ENCODE measurements around the gene NPRL2.

DNA sequence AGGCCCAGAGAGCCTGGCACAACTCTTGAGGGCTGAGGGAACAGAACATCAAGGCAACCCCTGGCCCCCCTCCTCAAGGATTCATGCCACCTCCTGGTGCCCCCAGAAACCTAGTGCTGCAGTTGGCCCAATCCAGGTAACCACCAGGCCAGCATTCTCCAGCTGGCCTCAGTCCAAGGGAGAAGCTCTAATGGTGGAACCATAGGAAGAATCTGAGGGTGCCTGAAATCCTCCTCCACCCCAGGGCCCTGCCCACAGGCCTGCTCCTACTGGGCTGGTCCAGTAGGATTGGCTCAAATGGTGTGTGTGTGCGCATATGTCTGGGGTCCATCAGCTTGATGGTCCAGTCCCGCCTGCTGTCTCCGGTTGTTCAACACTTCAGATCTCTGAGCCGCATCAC, 35.8 kb downstream of the NPRL2 start:
- TF ChIP-seq, protein P1, sequence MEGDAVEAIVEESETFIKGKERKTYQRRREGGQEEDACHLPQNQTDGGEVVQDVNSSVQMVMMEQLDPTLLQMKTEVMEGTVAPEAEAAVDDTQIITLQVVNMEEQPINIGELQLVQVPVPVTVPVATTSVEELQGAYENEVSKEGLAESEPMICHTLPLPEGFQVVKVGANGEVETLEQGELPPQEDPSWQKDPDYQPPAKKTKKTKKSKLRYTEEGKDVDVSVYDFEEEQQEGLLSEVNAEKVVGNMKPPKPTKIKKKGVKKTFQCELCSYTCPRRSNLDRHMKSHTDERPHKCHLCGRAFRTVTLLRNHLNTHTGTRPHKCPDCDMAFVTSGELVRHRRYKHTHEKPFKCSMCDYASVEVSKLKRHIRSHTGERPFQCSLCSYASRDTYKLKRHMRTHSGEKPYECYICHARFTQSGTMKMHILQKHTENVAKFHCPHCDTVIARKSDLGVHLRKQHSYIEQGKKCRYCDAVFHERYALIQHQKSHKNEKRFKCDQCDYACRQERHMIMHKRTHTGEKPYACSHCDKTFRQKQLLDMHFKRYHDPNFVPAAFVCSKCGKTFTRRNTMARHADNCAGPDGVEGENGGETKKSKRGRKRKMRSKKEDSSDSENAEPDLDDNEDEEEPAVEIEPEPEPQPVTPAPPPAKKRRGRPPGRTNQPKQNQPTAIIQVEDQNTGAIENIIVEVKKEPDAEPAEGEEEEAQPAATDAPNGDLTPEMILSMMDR (IDR thresholded peaks at IDR 0.05; ENCODE audit: control extremely low read depth in 1 of 3, insufficient read depth in 1 of 3, low read depth in 1 of 3, low read length in 3 of 3): no peak
- TF ChIP-seq TAF1 (IDR thresholded peaks at IDR 0.05; ENCODE audit: low read depth, low read length) (no peak), JUND (IDR thresholded peaks at IDR 0.05; ENCODE audit: low read length) (no peak), POLR2AphosphoS5 (IDR thresholded peaks at IDR 0.05; ENCODE audit: low read depth, low read length) (no peak), SRF (IDR thresholded peaks at IDR 0.05; ENCODE audit: low read depth, low read length) (no peak), POLR2A (IDR thresholded peaks at IDR 0.05; ENCODE audit: control extremely low read depth in 1 of 2, low read depth in 2 of 2, low read length in 2 of 2) (no peak), PHF8 (conservative IDR thresholded peaks at IDR 0.05; ENCODE audit: low read depth, low read length) (no peak)

Measured in H1 (cell line).